Kidney glomerular epithelial cell (primary cell): Measurements from ENCODE around the gene HERC2.

Experiments
- DNase-seq: peaks from one replicate; lab custom pipeline; 2025; lab: John Stamatoyannopoulos, UW

Gene HERC2

GRCh38 chr15:28112962-28113361, 209.0 kb downstream of the HERC2 start:
- no peak for DNase-seq

GRCh38 chr15:28112101-28112760, 209.7 kb downstream of the HERC2 start:
- DNase-seq, result no peak

- DNase-seq, result no peak
Measured at GRCh38 chr15:28111543-28111942, 210.4 kb downstream of the HERC2 start.

DNA sequence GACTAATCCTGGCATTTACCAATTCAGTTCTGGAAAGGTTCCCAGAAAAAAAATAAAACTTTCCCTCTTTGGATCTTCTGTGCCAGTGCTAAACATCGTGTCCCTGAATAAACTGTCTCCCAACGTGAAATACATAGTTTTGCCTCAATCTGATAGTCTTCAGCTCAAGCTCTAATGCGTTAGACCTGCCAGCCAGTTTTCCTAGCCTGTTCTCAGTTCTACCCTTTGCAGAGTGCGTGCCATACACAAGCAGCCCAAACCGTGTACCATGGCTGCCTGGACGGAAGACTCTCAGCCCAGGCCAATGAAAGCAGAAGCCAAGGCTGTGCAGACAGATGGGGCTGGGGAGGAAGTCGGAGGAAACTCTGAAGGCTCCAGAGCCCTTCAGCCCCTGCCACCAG, 211.5 kb downstream of the HERC2 start:
- DNase-seq, result no peak

- DNase-seq, result no peak
Measured at GRCh38 chr15:28109626-28110455, 212.1 kb downstream of the HERC2 start.

DNA sequence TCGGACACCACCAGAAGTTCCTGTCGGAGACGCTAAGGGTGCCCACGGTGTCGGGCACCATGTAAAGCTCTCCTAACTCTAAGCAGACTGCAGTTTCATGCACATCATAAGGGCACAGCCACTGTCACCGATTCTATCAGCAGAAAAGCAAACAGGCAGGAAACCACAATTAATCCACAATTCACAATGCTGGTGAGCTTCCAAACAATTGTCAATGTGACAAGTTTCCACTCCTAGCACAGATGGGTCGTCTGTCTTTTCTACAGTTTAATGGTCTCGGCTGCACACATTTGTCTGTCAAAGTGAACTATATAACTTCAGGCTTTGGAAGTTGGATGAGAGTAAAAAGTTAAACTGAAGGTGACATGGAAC, 214.1 kb downstream of the HERC2 start:
- no peak for DNase-seq

GRCh38 chr15:28107111-28107903, 214.7 kb downstream of the HERC2 start:
- DNase-seq, result no peak

DNA sequence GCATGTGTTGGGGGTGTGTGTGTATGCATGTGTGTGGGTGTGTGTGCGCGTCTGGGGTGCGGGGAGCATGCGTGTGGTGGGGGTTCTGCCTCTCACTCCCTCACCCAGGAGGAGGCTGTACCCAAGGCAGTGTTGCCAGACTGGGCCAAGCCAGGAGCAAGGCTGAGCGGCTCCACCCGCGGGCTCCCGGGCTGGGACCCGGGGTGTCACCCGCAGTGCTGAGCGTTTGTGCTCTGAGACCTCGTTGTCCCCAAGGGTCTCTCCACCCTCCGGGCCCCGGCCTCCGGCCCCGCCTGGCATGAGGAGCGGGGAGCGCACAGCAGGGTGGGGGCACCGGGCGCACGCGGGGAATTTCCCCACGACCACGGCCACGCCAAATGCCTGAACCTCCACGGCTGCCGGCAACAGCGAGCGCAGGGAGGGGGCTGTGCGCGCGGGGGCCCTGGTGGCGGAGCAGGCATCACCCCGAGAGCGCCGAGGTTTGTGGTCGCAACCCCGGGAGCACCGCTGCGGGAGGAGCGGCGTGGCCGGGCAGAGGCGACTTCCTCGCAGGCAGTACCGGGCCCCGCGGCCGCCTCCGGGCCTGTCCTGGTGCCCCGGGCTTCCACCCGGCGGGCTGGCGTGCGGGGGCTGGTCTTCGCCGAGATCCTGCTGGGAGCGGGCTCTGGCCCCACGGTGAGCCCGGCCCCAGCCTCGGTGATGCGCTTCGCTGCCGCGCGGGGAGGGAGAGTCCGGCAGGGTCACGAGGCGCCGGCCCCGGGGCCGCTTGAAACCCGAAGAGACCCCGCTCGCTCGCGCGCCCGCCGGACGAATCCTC, 215.5 kb downstream of the HERC2 start:
- DNase-seq, result no peak

DNA sequence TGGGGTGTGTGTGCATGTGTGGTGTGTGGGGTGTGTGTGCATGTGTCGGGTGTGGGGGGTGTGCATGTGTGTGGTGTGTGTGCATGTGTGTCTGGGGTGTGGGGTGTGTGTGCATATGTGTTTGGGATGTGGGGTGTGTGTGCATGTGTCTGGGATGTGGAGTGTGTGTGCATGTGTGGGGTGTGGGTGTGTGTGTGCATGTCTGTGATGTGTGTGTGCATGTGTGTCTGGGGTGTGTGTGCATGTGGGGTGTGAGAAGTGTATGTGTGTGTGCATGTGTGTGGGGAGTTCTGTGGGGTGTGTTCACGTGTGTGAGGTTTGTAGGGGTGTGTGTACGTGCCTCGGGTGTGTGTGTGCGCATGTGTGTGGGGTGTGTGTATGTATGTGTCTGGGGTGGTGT, 216.2 kb downstream of the HERC2 start:
- DNase-seq, result no peak

GRCh38 chr15:28105224-28105791, 216.7 kb downstream of the HERC2 start:
- no peak for DNase-seq

GRCh38 chr15:28104326-28104725, 217.7 kb downstream of the HERC2 start:
- no peak for DNase-seq

- no peak for DNase-seq
Measured at GRCh38 chr15:28103831-28104230, 218.1 kb downstream of the HERC2 start.

- no peak for DNase-seq
Measured at GRCh38 chr15:28101983-28102441, 220.0 kb downstream of the HERC2 start.

DNA sequence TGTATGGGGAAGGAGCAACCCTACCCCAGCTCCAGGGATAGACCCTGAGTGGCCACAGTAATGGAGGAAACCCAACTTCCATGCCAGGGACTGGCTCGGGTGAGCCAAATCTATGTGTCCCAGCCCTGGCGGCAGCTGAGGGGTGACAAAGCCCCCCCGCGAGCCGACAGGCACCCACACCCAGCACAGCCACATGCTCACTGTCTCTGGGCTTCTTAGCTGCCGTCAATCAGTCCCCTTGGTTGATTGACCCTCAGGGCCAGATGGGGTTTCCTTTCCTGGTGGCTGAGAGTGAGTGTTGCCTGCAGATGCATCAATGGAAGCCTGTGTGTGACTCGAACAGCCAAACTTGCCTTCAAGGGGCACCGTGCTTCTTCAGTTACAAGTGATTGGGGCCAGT, 220.8 kb downstream of the HERC2 start:
- DNase-seq, result no peak

- DNase-seq, result no peak
Measured at GRCh38 chr15:28100516-28101195, 221.3 kb downstream of the HERC2 start.

- DNase-seq, result no peak
Measured at GRCh38 chr15:28099555-28100140, 222.3 kb downstream of the HERC2 start.

DNA sequence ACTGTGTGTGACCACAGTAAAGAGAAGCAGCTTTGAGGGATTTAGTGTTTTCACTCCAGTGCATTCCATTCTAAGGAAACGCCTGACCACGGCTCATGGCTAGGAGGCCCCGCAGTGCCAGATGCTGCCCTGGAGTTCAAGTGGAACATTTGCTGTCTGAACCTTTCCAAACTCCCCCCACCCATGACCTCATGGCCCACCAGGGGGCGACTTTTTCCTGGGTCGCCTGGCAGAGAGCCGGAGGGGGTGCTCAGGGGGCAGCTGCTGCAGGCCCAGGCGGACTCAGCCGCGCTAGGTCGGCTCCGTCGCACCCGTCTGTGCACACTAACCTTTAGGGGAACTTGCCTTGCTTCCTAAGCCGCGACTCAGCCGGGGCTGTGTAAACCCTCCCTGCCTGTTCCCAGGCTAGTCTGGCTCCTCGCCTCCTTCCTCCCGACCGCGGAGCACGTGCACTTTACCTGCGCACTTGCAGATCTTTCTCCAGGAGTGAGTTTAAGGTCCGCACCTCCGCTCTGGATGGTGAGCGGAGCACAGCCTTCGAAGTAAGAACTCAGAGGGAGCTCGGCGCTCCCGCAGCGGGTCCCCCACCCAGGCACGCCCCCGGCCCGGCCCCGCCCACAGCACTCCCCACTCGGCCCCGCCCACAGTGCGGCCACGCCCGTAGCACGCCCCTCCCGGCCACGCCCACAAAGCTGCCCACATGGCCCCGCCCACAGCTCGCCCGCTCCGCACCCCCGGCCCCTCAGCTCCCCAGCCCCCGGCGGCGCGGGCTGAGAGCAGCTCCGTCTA, 223.0 kb downstream of the HERC2 start, which contains the start of gene OCA2:
Gene OCA2, minus strand, starts transcription at position 550 of the 789 bp plus-strand sequence. CDS start 17,441 bp downstream, outside the sequence.
- no peak for DNase-seq

DNA sequence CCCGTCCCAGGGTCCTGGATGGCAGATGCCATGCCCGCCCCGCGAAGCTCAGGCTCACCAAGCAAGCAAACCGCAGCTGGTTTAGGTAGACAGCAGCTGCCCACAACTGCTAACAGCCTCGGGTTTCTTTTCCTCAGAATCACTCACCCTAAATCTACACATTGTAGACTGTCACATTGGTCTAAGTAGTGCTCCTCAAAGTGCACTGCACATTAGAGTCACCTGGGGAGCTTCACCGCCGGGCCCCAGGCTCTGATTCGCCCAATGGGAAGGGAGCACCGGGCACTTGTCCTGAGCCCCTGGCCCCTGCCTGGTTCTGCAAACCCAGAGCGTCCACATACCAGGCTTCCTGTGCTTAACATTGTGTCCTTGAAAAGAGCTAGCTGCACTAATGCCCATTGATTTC, 223.6 kb downstream of the HERC2 start:
- no peak for DNase-seq

GRCh38 chr15:28097656-28098359, 224.2 kb downstream of the HERC2 start:
- no peak for DNase-seq
